HG03342 (cell line): ENCODE measurements around the gene RUVBL2.

Experiments
- ATAC-seq: cut with Tn5 transposase; IDR thresholded peaks from one replicate; pipeline ENCODE4 v1.9.1; 2021; ENCODE audit warnings: mild to moderate bottlenecking, moderate library complexity; ENCODE audit not compliant: unreplicated experiment

Gene RUVBL2

GRCh38 chr19:48993175-48994034 is at the start of gene RUVBL2, which contains the start of gene GYS1:
Gene RUVBL2, plus strand, starts transcription at chr19:48993887. Its CDS starts 25 bp downstream, at chr19:48993912.
Gene GYS1, minus strand, starts transcription at chr19:48993309. Its CDS starts 197 bp downstream, at chr19:48993112.
- peak; percentile 81 for ATAC-seq

GRCh38 chr19:48945415-48945814 is 48.3 kb upstream of the RUVBL2 start:
- no peak for ATAC-seq

- no peak for ATAC-seq
Observed at GRCh38 chr19:48945817-48946216, 47.9 kb upstream of the RUVBL2 start.

- no peak for ATAC-seq
Observed at GRCh38 chr19:48946463-48947257, 47.0 kb upstream of the RUVBL2 start.

- no peak for ATAC-seq
Observed at GRCh38 chr19:48947258-48947542, 46.5 kb upstream of the RUVBL2 start.

- ATAC-seq: no peak
Observed at GRCh38 chr19:48950159-48950558, 43.5 kb upstream of the RUVBL2 start.

- no peak for ATAC-seq
Observed at GRCh38 chr19:48950830-48951519, 42.7 kb upstream of the RUVBL2 start.

- ATAC-seq: no peak
Observed at GRCh38 chr19:48953141-48953540, 40.5 kb upstream of the RUVBL2 start.

GRCh38 chr19:48953990-48954594 is 39.6 kb upstream of the RUVBL2 start:
- ATAC-seq: no peak

GRCh38 chr19:48954595-48955307 is 38.9 kb upstream of the RUVBL2 start, which contains the start of gene BAX:
Gene BAX, plus strand, starts transcription at chr19:48954875. Its CDS starts 54 bp downstream, at chr19:48954929.
- ATAC-seq: peak; percentile 80

GRCh38 chr19:48955308-48955958 is 38.3 kb upstream of the RUVBL2 start:
- no peak for ATAC-seq

- ATAC-seq: no peak
Observed at GRCh38 chr19:48958006-48958405, 35.7 kb upstream of the RUVBL2 start.

GRCh38 chr19:48959341-48960239 is 34.1 kb upstream of the RUVBL2 start:
- ATAC-seq: no peak

GRCh38 chr19:48961051-48961649 is 32.5 kb upstream of the RUVBL2 start:
- ATAC-seq: no peak

- ATAC-seq: no peak
Observed at GRCh38 chr19:48961673-48962028, 32.0 kb upstream of the RUVBL2 start.

- ATAC-seq: peak; percentile 29
Observed at GRCh38 chr19:48962029-48962848, 31.4 kb upstream of the RUVBL2 start.

- ATAC-seq: no peak
Observed at GRCh38 chr19:48962849-48963165, 30.9 kb upstream of the RUVBL2 start.
